SK-N-SH (cell line): Measurements from ENCODE around the gene EXOC4. TPM values are rescaled to one million over a fixed set of nuclear protein-coding genes. Genes with fewer than 3 reads are reported as not detected.
A peak's percentile ranks its signal among the peaks of the same experiment; 100 is the strongest.

Experiments
- CTCF ChIA-PET: fragments of 300-600, 350-600 bp; formaldehyde crosslinking; extraction: SDS; loops from one replicate; lab custom pipeline; 2021; lab: Yijun Ruan, JAX
- POLR2A ChIA-PET: fragments of 350-600 bp; sonication (Branson Sonifier 250); formaldehyde crosslinking; extraction: SDS; loops from one replicate; lab custom pipeline; 2020; ENCODE audit warnings: antibody characterized with exemption, inconsistent platforms; lab: Yijun Ruan, JAX
- DNase-seq: peaks from one replicate; pipeline ENCODE4 v3.0.0; 2012
- H2AFZ ChIP-seq: fragments of 200-600 bp; sonication (generic); 2 replicates; pipeline ENCODE4 v1.8.1; 2016; ENCODE audit warnings: antibody characterized with exemption, mild to moderate bottlenecking, low read depth
- H3F3A ChIP-seq: fragments of 200-600 bp; sonication (generic); replicated peaks from 2 replicates; pipeline ENCODE3; 2016; ENCODE audit warnings: antibody characterized with exemption, mild to moderate bottlenecking; ENCODE audit not compliant: insufficient read depth
- H3K27ac ChIP-seq, 2 experiments: fragments of 200-500 bp in 1 of 2; fragments of 200-600 bp in 1 of 2; sonication (Bioruptor generic) in 1 of 2; sonication (generic), shearing (Covaris generic) in 1 of 2; 2 replicates each; pipeline versions ENCODE4 v1.5.1 to v1.6.1; 2014 to 2016; ENCODE audit warnings: low read depth in 2 of 2, inconsistent platforms in 1 of 2, low read length in 1 of 2, mild to moderate bottlenecking in 1 of 2, mixed read lengths in 1 of 2
- H3K27me3 ChIP-seq: fragments of 200-600 bp; sonication (generic), shearing (Covaris generic); 2 replicates; pipeline ENCODE4 v1.6.1; 2016; ENCODE audit warnings: mixed run types; ENCODE audit not compliant: insufficient read depth
- H3K36me3 ChIP-seq, 2 experiments: fragments of 200-500 bp in 1 of 2; fragments of 200-600 bp in 1 of 2; sonication (Bioruptor generic) in 1 of 2; sonication (generic) in 1 of 2; replicated peaks in 1 of 2; 2 replicates each; pipeline versions ENCODE3 to v1.5.1; 2014 to 2016; ENCODE audit warnings: low read length in 1 of 2, mild to moderate bottlenecking in 1 of 2; ENCODE audit not compliant: insufficient read depth in 2 of 2, control insufficient read depth in 1 of 2
- H3K4me1 ChIP-seq, 2 experiments: fragments of 200-500 bp in 1 of 2; fragments of 200-600 bp in 1 of 2; sonication (Bioruptor generic) in 1 of 2; sonication (generic), shearing (Covaris generic) in 1 of 2; 2 replicates each; pipeline versions ENCODE4 v1.5.1 to v1.6.1; 2014 to 2016; ENCODE audit warnings: low read depth in 1 of 2, low read length in 1 of 2, mixed run types in 1 of 2; ENCODE audit not compliant: insufficient read depth in 2 of 2, control insufficient read depth in 1 of 2
- H3K4me2 ChIP-seq: fragments of 200-600 bp; sonication (generic), shearing (Covaris generic); 2 replicates; pipeline ENCODE4 v1.6.1; 2017; ENCODE audit warnings: mixed run types
- H3K4me3 ChIP-seq, 2 experiments: fragments of 200-500 bp in 1 of 2; fragments of 200-600 bp in 1 of 2; sonication (Bioruptor generic) in 1 of 2; sonication (generic), shearing (Covaris generic) in 1 of 2; 2 replicates each; pipeline versions ENCODE4 v1.5.1 to v1.8.1; 2014 to 2016; ENCODE audit warnings: low read depth in 2 of 2, inconsistent platforms in 1 of 2, low read length in 1 of 2, mild to moderate bottlenecking in 1 of 2, mixed read lengths in 1 of 2, moderate library complexity in 1 of 2
- H3K79me2 ChIP-seq: fragments of 200-600 bp; sonication (generic); 2 replicates; pipeline ENCODE4 v1.8.1; 2017; ENCODE audit warnings: mild to moderate bottlenecking; ENCODE audit not compliant: insufficient read depth
- H3K9ac ChIP-seq: fragments of 200-600 bp; sonication (generic); 2 replicates; pipeline ENCODE4 v1.6.1; 2017; ENCODE audit warnings: mixed run types
- H3K9me2 ChIP-seq: fragments of 200-600 bp; sonication (generic); 2 replicates; pipeline ENCODE4 v1.6.1; 2017; ENCODE audit warnings: mixed run types
- H3K9me3 ChIP-seq: fragments of 200-600 bp; sonication (generic); 2 replicates; pipeline ENCODE4 v1.6.1; 2017; ENCODE audit warnings: mixed run types, mild to moderate bottlenecking, moderate library complexity
- H4K20me1 ChIP-seq: fragments of 200-600 bp; sonication (generic); 2 replicates; pipeline ENCODE4 v1.6.1; 2017; ENCODE audit warnings: mild to moderate bottlenecking, mixed run types; ENCODE audit not compliant: insufficient read depth
- CTCF ChIP-seq: fragments of 200-600 bp; sonication (generic); IDR thresholded peaks from 2 replicates; pipeline ENCODE4 v1.6.1; 2017; ENCODE audit warnings: antibody characterized with exemption, mild to moderate bottlenecking, moderate library complexity
- ELF1 ChIP-seq: IDR thresholded peaks from 2 replicates; pipeline ENCODE4 v1.4.0; 2012
- EP300 ChIP-seq, 2 experiments: IDR thresholded peaks; 2 replicates each; pipeline versions ENCODE4 v1.4.0 to v1.6.1; 2012; ENCODE audit warnings: borderline replicate concordance in 1 of 2, low read depth in 1 of 2, low read length in 1 of 2
- FOSL2 ChIP-seq: IDR thresholded peaks from 2 replicates; pipeline ENCODE4 v1.4.0; 2012; ENCODE audit warnings: low read depth, mild to moderate bottlenecking, moderate library complexity, borderline replicate concordance
- FOXJ3 ChIP-seq: sonication (generic); formaldehyde crosslinking; IDR thresholded peaks from 2 replicates; pipeline ENCODE4 v1.5.1; 2020; ENCODE audit warnings: mild to moderate bottlenecking, missing genetic modification reagents
- FOXM1 ChIP-seq: IDR thresholded peaks from 2 replicates; pipeline ENCODE4 v1.4.0; 2012; ENCODE audit warnings: low read depth, mild to moderate bottlenecking
- GABPA ChIP-seq: IDR thresholded peaks from 2 replicates; pipeline ENCODE4 v1.4.0; 2012; ENCODE audit warnings: low read depth, mild to moderate bottlenecking
- GATA2 ChIP-seq: sonication (generic); formaldehyde crosslinking; IDR thresholded peaks from 2 replicates; pipeline ENCODE4 v1.5.0; 2020; ENCODE audit warnings: mild to moderate bottlenecking, missing genetic modification reagents
- IRF3 ChIP-seq: fragments of 150-350 bp; IDR thresholded peaks from 2 replicates; pipeline ENCODE4 v1.6.1; 2016; ENCODE audit warnings: mild to moderate bottlenecking, low read depth, low read length
- MAX ChIP-seq: IDR thresholded peaks from 2 replicates; pipeline ENCODE4 v1.4.0; 2012; ENCODE audit warnings: low read depth
- MXI1 ChIP-seq: IDR thresholded peaks from 2 replicates; pipeline ENCODE4 v1.6.1; 2012; ENCODE audit warnings: mild to moderate bottlenecking, low read depth, low read length, improper control_type of control experiment
- NFIC ChIP-seq: IDR thresholded peaks from 2 replicates; pipeline ENCODE4 v1.4.0; 2012; ENCODE audit warnings: borderline replicate concordance
- NRF1 ChIP-seq: IDR thresholded peaks from 2 replicates; pipeline ENCODE4 v1.6.1; 2012; ENCODE audit warnings: low read depth, mild to moderate bottlenecking, low read length
- POLR2AphosphoS5 ChIP-seq: IDR thresholded peaks from 2 replicates; pipeline ENCODE4 v1.6.1; 2012; ENCODE audit warnings: low read depth, low read length
- REST ChIP-seq: IDR thresholded peaks from 2 replicates; pipeline ENCODE4 v1.6.1; 2012; ENCODE audit warnings: mild to moderate bottlenecking, low read depth, low read length, moderate library complexity
- RXRA ChIP-seq: IDR thresholded peaks from 2 replicates; pipeline ENCODE4 v1.4.0; 2012; ENCODE audit warnings: low read depth, mild to moderate bottlenecking, borderline replicate concordance
- SMC3 ChIP-seq: IDR thresholded peaks from 2 replicates; pipeline ENCODE4 v1.6.1; 2012; ENCODE audit warnings: low read depth, low read length, improper control_type of control experiment
- TAF1 ChIP-seq: IDR thresholded peaks from 2 replicates; pipeline ENCODE4 v1.6.1; 2012; ENCODE audit warnings: low read depth, mild to moderate bottlenecking, low read length, moderate library complexity, borderline replicate concordance
- TCF12 ChIP-seq: IDR thresholded peaks from 2 replicates; pipeline ENCODE4 v1.4.0; 2012
- TEAD4 ChIP-seq: IDR thresholded peaks from 2 replicates; pipeline ENCODE4 v1.4.0; 2012; ENCODE audit warnings: mild to moderate bottlenecking, borderline replicate concordance; ENCODE audit not compliant: insufficient read depth
- WGBS: methylation state at CpG from one replicate; pipeline ENCODE4 v1.1.6; 2017; ENCODE audit warnings: low lambda C conversion rate; 5-methylcytosine and 5-hydroxymethylcytosine counted together
- polyA plus RNA-seq, 3 experiments: library from polyadenylated mRNA; depleted of rRNA; stranded (reverse); fragments of >200 nt; gene quantifications; 2 replicates each; pipeline ENCODE4 v1.2.3, GENCODE V29; 2012
- TF ChIP-seq, protein P1 (sequence below): IDR thresholded peaks from 2 replicates; pipeline ENCODE4; 2012

The EXOC4 gene
- polyA plus RNA-seq, 1 of the 3 experiments (the other 2 are of a cell fraction): 37.3 TPM

GRCh38 chr7:133703547-133703946 lies 450.7 kb downstream of the EXOC4 start (continued):
- TF ChIP-seq SMC3: no peak
- TF ChIP-seq FOXM1: peak; percentile 69; the same call in 1 of the 2 replicates
- 0 out of 2 replicates have a peak, but pooled peaks have one; percentile 31 for TF ChIP-seq REST
- no peak for TF ChIP-seq TAF1
- TF ChIP-seq ELF1: no peak
- peak; percentile 86 to 99 for TF ChIP-seq EP300 (IDR thresholded peaks at IDR 0.05; ENCODE audit: borderline replicate concordance in 1 of 2, low read depth in 1 of 2, low read length in 1 of 2)
- TF ChIP-seq GATA2: peak; percentile 93

- Histone ChIP-seq H4K20me1 (no peaks in the 10 kb centered on the region), H3K9me2 (no peaks in the 10 kb centered on the region), H3K27me3 (no peaks in the 10 kb centered on the region), H3K79me2 (no peaks in the 10 kb centered on the region), H2AFZ (no peak overlapping the region), H3K4me1 (peaks cover 33 to 40% of the 10 kb centered on the region in 2 experiments; a peak in 3 of 4 replicates), H3K9ac (no peak overlapping the region), H3K4me2 (no peak overlapping the region), H3K27ac (peak overlapping the region; percentile 76 to 84), H3K36me3 (peaks cover 0 to 7% of the 10 kb centered on the region in 2 experiments), H3K9me3 (no peaks in the 10 kb centered on the region), H3F3A (peaks cover 47% of the 10 kb centered on the region), H3K4me3 (no peak overlapping the region)
- ChIA-PET POLR2A (no interaction called here), CTCF (interaction anchor here (0.6 to 1.8 kb wide), 4 partner anchors 13 to 150 kb away, joined by 3 to 7 read pairs (median 3); no protein-coding TSS in a partner anchor)
- no peak for DNase-seq
- WGBS: 91% methylated on average over 2 of the region's 2 CpGs
- TF ChIP-seq POLR2AphosphoS5 (no peak), MAX (no peak), FOSL2 (no peak), CTCF (no peak), TAF1 (no peak), TCF12 (no peak), IRF3 (no peak), TEAD4 (no peak), MXI1 (no peak), EP300 (IDR thresholded peaks at IDR 0.05; ENCODE audit: borderline replicate concordance in 1 of 2, low read depth in 1 of 2, low read length in 1 of 2) (no peak), FOXM1 (no peak), GABPA (no peak), NRF1 (no peak), RXRA (no peak), NFIC (no peak), FOXJ3 (no peak)
- TF ChIP-seq, protein P1, sequence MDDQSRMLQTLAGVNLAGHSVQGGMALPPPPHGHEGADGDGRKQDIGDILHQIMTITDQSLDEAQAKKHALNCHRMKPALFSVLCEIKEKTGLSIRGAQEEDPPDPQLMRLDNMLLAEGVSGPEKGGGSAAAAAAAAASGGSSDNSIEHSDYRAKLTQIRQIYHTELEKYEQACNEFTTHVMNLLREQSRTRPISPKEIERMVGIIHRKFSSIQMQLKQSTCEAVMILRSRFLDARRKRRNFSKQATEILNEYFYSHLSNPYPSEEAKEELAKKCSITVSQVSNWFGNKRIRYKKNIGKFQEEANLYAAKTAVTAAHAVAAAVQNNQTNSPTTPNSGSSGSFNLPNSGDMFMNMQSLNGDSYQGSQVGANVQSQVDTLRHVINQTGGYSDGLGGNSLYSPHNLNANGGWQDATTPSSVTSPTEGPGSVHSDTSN: no peak
These were observed 451.6 kb downstream of the EXOC4 start for GRCh38 chr7:133704453-133704852.
